Adrenal gland (tissue), 12 donors: ENCODE results near the gene ARHGAP44. TPM values are rescaled to one million over a fixed set of nuclear protein-coding genes. Genes with fewer than 3 reads are reported as not detected.

ENCODE experiments used
- DNase-seq, 7 donors: peaks; one replicate each; pipeline ENCODE4 v3.0.0-alpha.2; 2019 to 2020
- H3K27ac ChIP-seq, 5 donors: fragments of 200-600 bp; sonication (generic) in 4 of 5; 1 replicate in 3 of 5; 2 replicates in 2 of 5; pipeline versions ENCODE4 v1.5.1 to v1.8.0; 2016 to 2020; ENCODE audit warnings: mild to moderate bottlenecking in 1 of 5
- H3K27me3 ChIP-seq: fragments of 200-600 bp; 2 replicates; pipeline ENCODE4 v1.8.0; 2021
- H3K36me3 ChIP-seq, 2 donors: fragments of 200-600 bp; replicated peaks in 1 of 2; 1 replicate in 1 of 2; 2 replicates in 1 of 2; pipeline versions ENCODE4 v1.5.1 to v1.8.0; 2018 to 2022
- H3K4me1 ChIP-seq, 2 donors: fragments of 200-600 bp; replicated peaks in 1 of 2; 1 replicate in 1 of 2; 2 replicates in 1 of 2; pipeline versions ENCODE4 v1.5.1 to v1.8.0; 2018 to 2021
- H3K4me3 ChIP-seq, 4 donors: fragments of 200-600 bp; sonication (generic) in 3 of 4; one replicate each; pipeline ENCODE4 v1.5.1; 2016 to 2018
- H3K9me3 ChIP-seq, 3 donors: fragments of 200-600 bp; sonication (generic) in 1 of 3; replicated peaks in 1 of 3; 1 replicate in 2 of 3; 2 replicates in 1 of 3; pipeline versions ENCODE4 v1.5.1 to v1.8.0; 2016 to 2021
- CTCF ChIP-seq, 6 experiments: fragments of 450-650 bp in 4 of 6; fragments of 200-600 bp in 2 of 6; sonication (generic) in 1 of 6; IDR thresholded peaks; 1 replicate in 5 of 6; 2 replicates in 1 of 6; pipeline versions ENCODE4 v1.5.1 to v1.8.0; 2016 to 2021; ENCODE audit warnings: antibody characterized with exemption in 6 of 6, mild to moderate bottlenecking in 2 of 6, moderate library complexity in 1 of 6
- POLR2A ChIP-seq, 2 donors: fragments of 450-650 bp; IDR thresholded peaks; one replicate each; pipeline ENCODE4 v1.6.1; 2017; ENCODE audit warnings: antibody characterized with exemption in 2 of 2, mild to moderate bottlenecking in 2 of 2, moderate library complexity in 1 of 2
- WGBS, 4 donors: extraction: QIAGEN DNeasy Blood & Tissue Kit in 2 of 4; methylation state at CpG; one replicate each; pipeline versions ENCODE4 v1.1.5 to v1.1.7; 2013 to 2017; 5-methylcytosine and 5-hydroxymethylcytosine counted together
- intact Hi-C, 2 donors: fragments of 100-400 bp; cut with DNase I; formaldehyde crosslinking; loops; one replicate each; pipeline versions ENCODE4 v1.14.1 to v1.15.0; 2022 to 2023
- polyA plus RNA-seq, 3 donors: library from polyadenylated mRNA; stranded (reverse); fragments of 200-250 nt in 2 of 3; fragments of 350-450 nt in 1 of 3; fragmentation: Illumina TruSeq in 1 of 3; extraction: RNeasy Lipid Tissue Mini Kit (QIAGEN cat#74804) in 1 of 3; gene quantifications; one replicate each; pipeline ENCODE4 v1.2.3, GENCODE V29; 2013 to 2014
- total RNA-seq, 9 donors: library from RNA; depleted of rRNA in 4 of 9; stranded (reverse); fragments of >200 nt in 4 of 9; fragments of 120-200 nt in 1 of 9; fragmentation: NEBNext Ultra II Directional in 1 of 9; extraction: Animal tissue kit (Norgen Biotek cat#: 25700) in 1 of 9; gene quantifications; one replicate each; pipeline versions ENCODE4 v1.1.0 to v1.2.4, GENCODE V29; 2013 to 2023
- donor health status: healthy with polysubstance abuse.
- donor health status: Bipolar disorder and iron deficiency.
- donor health status: DM: yes; HTN: yes; CAD: no.
- donor health status: DM: no; HTN: no; CAD: no.
- donor health status: DM: no; HTN: no; CAD: no.
- donor health status: DM: yes; HTN: yes; CAD: no.

Gene ARHGAP44
- total and polyA plus RNA-seq, 12 donors = 1.1 to 45.2 (median 2.6) TPM

- Histone ChIP-seq H3K4me1 (no peaks in the 10 kb centered on the region), H3K9me3 (no peaks in the 10 kb centered on the region), H3K27ac (no peak overlapping the region), H3K27me3 (no peaks in the 10 kb centered on the region), H3K36me3 (no peaks in the 10 kb centered on the region), H3K4me3 (no peak overlapping the region)
- TF ChIP-seq POLR2A (IDR thresholded peaks at IDR 0.05) (no peak), CTCF (IDR thresholded peaks at IDR 0.05) (no peak)
- 51 to 67% (median 59%) methylated on average over 2 of the region's 2 CpGs for WGBS, 4 donors
- intact Hi-C loops = no loop called here
- DNase-seq = no peak
Measured at GRCh38 chr17:12814718-12815117, 25.4 kb downstream of the ARHGAP44 start.

GRCh38 chr17:12815642-12816141, 26.4 kb downstream of the ARHGAP44 start:
- Histone ChIP-seq H3K27me3 (no peaks in the 10 kb centered on the region), H3K27ac (no peak overlapping the region), H3K4me1 (no peaks in the 10 kb centered on the region), H3K9me3 (no peaks in the 10 kb centered on the region), H3K4me3 (no peak overlapping the region), H3K36me3 (no peaks in the 10 kb centered on the region)
- WGBS, 4 donors = 59 to 74% (median 64%) methylated on average over 3 of the region's 3 CpGs
- TF ChIP-seq CTCF (IDR thresholded peaks at IDR 0.05) (no peak), POLR2A (IDR thresholded peaks at IDR 0.05) (no peak)
- intact Hi-C loops = no loop called here
- no peak for DNase-seq

- Histone ChIP-seq H3K4me1 (no peaks in the 10 kb centered on the region), H3K27ac (no peak overlapping the region), H3K36me3 (no peaks in the 10 kb centered on the region), H3K4me3 (no peak overlapping the region), H3K9me3 (no peaks in the 10 kb centered on the region), H3K27me3 (no peaks in the 10 kb centered on the region)
- 48 to 59% (median 53%) methylated on average over 4 of the region's 4 CpGs for WGBS, 4 donors
- intact Hi-C loops = no loop called here
- TF ChIP-seq POLR2A (IDR thresholded peaks at IDR 0.05) = no peak
- no peak for TF ChIP-seq CTCF (IDR thresholded peaks at IDR 0.05)
- DNase-seq = no peak
Measured at GRCh38 chr17:12821376-12821940, 32.2 kb downstream of the ARHGAP44 start.

GRCh38 chr17:12826431-12826830, 37.1 kb downstream of the ARHGAP44 start:
- no peaks in the 10 kb centered on the region for H3K36me3 ChIP-seq
- H3K4me3 ChIP-seq = no peak overlapping the region
- no peaks in the 10 kb centered on the region for H3K27me3 ChIP-seq
- intact Hi-C loops = no loop called here
- WGBS, 4 donors = 62 to 70% (median 65%) methylated on average over 1 of the region's 1 CpG
- no peak overlapping the region for H3K27ac ChIP-seq
- H3K4me1 ChIP-seq = no peaks in the 10 kb centered on the region
- no peak for TF ChIP-seq CTCF (IDR thresholded peaks at IDR 0.05)
- no peak for TF ChIP-seq POLR2A (IDR thresholded peaks at IDR 0.05)
- peaks cover 0 to 6% (median 0%) of the 10 kb centered on the region in 3 donors for H3K9me3 ChIP-seq
- DNase-seq = no peak
